ENCODE data around the gene RSPH9. TPM values are rescaled to one million over a fixed set of nuclear protein-coding genes. Genes with fewer than 3 reads are reported as not detected.

Gene RSPH9
- total and polyA plus RNA-seq, 12 donors, result 0.20 to 1.00 (median 0.37) TPM; not detected in 2

DNA sequence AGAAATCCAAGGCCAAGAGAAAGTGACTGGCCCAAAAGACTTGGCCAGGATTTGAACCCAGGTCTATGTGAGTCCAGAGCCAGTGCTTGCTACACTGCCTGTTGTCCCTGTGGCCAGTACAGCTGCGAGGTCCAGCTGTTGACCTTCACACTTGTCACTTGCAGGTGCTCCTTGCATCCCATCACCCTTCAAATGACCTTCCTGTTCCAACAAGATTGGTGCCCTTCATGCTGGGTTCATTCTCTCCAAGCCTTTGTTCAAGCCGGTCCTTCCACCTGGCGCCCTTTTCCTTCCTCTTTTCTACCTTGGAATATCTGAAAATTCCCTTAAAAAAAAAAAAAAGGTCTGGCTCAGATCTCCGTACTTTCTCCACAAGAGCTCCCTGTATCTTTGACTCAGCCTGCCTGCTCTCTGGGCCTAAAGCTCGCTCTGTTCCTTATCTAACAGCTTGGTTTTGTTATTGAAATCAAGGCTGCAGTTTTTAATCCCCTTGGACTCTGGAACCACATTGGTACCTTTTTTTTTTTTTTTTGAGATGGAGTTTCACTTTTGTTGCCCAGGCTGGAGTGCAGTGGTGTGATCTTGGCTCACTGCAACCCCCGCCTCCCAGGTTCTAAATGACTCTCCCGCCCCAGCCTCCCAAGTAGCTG, 64.9 kb downstream of the RSPH9 start:
- Histone ChIP-seq H3K4me1 (replicated peaks in 1 of 2) (peaks cover 10 to 16% of the 10 kb centered on the region in 2 donors), H3K36me3 (replicated peaks in 1 of 2) (no peaks in the 10 kb centered on the region), H3K9me3 (replicated peaks in 1 of 3) (no peaks in the 10 kb centered on the region), H3K27ac (peak overlapping the region in 3 of 5 donors; percentile 67 to 75 (median 71)), H3K27me3 (no peaks in the 10 kb centered on the region), H3K4me3 (no peak overlapping the region)
- DNase-seq, result peak in 2 of 7 donors; percentile 49 to 69
- 50 to 57% (median 55%) methylated on average over 7 of the region's 7 CpGs for WGBS, 4 donors
- TF ChIP-seq POLR2A (IDR thresholded peaks at IDR 0.05), result no peak
- TF ChIP-seq, protein P1, sequence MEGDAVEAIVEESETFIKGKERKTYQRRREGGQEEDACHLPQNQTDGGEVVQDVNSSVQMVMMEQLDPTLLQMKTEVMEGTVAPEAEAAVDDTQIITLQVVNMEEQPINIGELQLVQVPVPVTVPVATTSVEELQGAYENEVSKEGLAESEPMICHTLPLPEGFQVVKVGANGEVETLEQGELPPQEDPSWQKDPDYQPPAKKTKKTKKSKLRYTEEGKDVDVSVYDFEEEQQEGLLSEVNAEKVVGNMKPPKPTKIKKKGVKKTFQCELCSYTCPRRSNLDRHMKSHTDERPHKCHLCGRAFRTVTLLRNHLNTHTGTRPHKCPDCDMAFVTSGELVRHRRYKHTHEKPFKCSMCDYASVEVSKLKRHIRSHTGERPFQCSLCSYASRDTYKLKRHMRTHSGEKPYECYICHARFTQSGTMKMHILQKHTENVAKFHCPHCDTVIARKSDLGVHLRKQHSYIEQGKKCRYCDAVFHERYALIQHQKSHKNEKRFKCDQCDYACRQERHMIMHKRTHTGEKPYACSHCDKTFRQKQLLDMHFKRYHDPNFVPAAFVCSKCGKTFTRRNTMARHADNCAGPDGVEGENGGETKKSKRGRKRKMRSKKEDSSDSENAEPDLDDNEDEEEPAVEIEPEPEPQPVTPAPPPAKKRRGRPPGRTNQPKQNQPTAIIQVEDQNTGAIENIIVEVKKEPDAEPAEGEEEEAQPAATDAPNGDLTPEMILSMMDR (IDR thresholded peaks at IDR 0.05), result no peak
- intact Hi-C loops (cut with DNase I), result no loop called here

DNA sequence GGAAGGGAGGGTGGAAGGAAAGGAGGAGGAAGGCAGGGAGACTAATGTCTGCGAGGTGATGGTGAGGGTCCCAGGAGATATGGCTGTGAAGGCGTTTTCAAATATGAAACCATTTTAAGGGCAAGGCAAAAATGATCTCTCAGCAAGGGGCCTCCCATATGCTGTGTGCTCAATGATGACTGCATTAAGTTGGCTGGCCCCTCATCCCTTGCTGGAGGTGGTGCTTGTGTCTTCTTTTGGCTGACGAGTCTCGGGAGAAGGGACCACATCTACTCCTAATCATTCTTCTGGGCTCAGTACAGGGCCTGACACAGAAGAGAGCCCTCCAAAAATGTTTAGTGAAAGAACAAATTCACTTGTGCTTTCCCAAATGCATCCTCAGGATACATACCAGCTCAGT, 65.7 kb downstream of the RSPH9 start:
- WGBS, 4 donors, result 81 to 88% (median 86%) methylated on average over 4 of the region's 4 CpGs
- H3K27ac ChIP-seq, result peak overlapping the region in 1 of 5 donors; percentile 60
- intact Hi-C loops (cut with DNase I), result no loop called here
- H3K27me3 ChIP-seq, result no peaks in the 10 kb centered on the region
- H3K4me1 ChIP-seq (replicated peaks in 1 of 2), result peaks cover 10 to 16% of the 10 kb centered on the region in 2 donors
- TF ChIP-seq, protein P1 (IDR thresholded peaks at IDR 0.05), result no peak
- no peak for TF ChIP-seq POLR2A (IDR thresholded peaks at IDR 0.05)
- H3K36me3 ChIP-seq (replicated peaks in 1 of 2), result no peaks in the 10 kb centered on the region
- no peaks in the 10 kb centered on the region for H3K9me3 ChIP-seq (replicated peaks in 1 of 3)
- no peak for DNase-seq
- no peak overlapping the region for H3K4me3 ChIP-seq

DNA sequence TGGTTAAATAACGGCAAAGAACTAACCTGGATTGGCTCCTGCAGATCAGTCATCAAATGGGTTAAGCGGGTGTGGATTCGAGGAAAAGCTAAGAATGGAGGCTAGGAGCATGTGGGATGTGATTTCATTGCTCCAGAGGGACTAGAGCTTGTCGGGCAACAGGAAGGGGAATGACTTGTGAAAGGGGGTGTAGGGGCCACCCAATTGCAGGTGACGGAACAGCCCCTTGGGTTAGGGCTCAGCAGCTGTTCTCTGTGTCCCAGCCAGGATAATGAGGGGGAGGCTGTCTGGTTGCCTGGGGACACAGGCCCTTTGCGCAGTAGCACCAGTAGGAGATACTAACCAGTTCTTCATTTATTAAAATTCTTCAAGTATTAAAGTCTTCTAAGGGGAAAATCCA, 67.7 kb downstream of the RSPH9 start:
- Histone ChIP-seq H3K4me3 (no peak overlapping the region), H3K4me1 (replicated peaks in 1 of 2) (peaks cover 10% of the 10 kb centered on the region in 2 donors), H3K27me3 (no peaks in the 10 kb centered on the region), H3K27ac (no peak overlapping the region), H3K36me3 (replicated peaks in 1 of 2) (no peaks in the 10 kb centered on the region), H3K9me3 (replicated peaks in 1 of 3) (no peaks in the 10 kb centered on the region)
- 82 to 89% (median 86%) methylated on average over 5 to 6 of the region's 6 CpGs for WGBS, 4 donors
- intact Hi-C loops (cut with DNase I), result no loop called here
- DNase-seq, result no peak
- TF ChIP-seq, protein P1 (IDR thresholded peaks at IDR 0.05), result no peak

- Histone ChIP-seq H3K27ac (no peak overlapping the region), H3K36me3 (replicated peaks in 1 of 2) (no peaks in the 10 kb centered on the region), H3K9me3 (replicated peaks in 1 of 3) (no peaks in the 10 kb centered on the region), H3K4me1 (replicated peaks in 1 of 2) (peaks cover 10% of the 10 kb centered on the region in 2 donors), H3K27me3 (no peaks in the 10 kb centered on the region), H3K4me3 (no peak overlapping the region)
- DNase-seq, result no peak
- intact Hi-C loops (cut with DNase I), result no loop called here
- 89 to 95% (median 90%) methylated on average over 13 of the region's 13 CpGs for WGBS, 4 donors
- TF ChIP-seq, protein P1 (IDR thresholded peaks at IDR 0.05), result no peak
Observed at GRCh38 chr6:43713643-43714310, 68.9 kb downstream of the RSPH9 start.
